Measurements from ENCODE around the gene DHRS9. TPM values are rescaled to one million over a fixed set of nuclear protein-coding genes. Genes with fewer than 3 reads are reported as not detected.
A peak's percentile ranks its signal among the peaks of the same experiment; 100 is the strongest.

DHRS9 gene
- total RNA-seq, 2 donors from 2014 or later, result 0.71 to 1.5 TPM

DNA sequence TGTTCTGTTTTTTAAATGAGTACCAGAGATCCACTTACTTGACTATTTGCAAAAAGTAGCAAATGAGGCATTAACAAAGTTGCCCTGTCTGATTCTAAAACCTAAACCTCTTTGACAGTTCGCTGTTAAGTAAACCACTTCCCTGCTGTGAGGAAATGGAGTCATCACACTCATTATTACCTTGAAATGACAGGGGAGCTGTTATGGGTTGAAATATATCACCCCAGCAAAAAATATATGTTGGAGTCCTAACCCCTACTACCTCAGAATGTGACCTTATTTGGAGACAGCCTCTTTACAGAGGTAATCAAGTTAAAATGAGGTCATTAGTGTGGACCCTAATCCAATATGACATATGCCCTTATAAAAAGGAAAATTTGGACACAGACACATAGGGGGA lies 36.1 kb downstream of the DHRS9 start:
- no peak overlapping the region for H3K27ac Mint-ChIP-seq
- no peaks in the 10 kb centered on the region for H3K36me3 Mint-ChIP-seq (ENCODE audit: low read depth)
- ATAC-seq (replicated peaks), result peak; percentile 37
- H3K4me1 Mint-ChIP-seq, result peaks cover 29% of the 10 kb centered on the region
- H3K4me3 Mint-ChIP-seq, result peak overlapping the region; percentile 20
- no peaks in the 10 kb centered on the region for H3K9me3 Mint-ChIP-seq
- peaks cover 3% of the 10 kb centered on the region for H3K27me3 Mint-ChIP-seq

DNA sequence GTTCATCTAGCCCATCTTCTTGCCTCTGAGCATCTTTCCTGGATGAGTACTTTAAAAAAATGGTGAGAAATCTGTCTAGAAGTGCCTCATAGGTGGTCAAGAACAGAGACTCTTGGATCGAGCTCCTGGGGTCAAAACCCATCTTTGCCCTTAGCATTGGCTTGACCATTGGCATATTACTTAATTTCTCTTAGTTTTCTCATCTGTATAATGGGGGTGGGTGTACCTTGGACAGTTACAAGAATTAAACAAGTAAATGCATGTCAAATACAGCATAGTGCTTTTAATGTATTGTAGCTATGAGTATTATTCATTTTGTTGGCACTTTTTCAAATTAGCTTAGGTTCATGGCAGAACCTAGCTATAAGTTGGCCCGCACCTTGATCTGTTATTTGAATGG lies 36.8 kb downstream of the DHRS9 start:
- peaks cover 3% of the 10 kb centered on the region for H3K27me3 Mint-ChIP-seq
- H3K36me3 Mint-ChIP-seq (ENCODE audit: low read depth), result no peaks in the 10 kb centered on the region
- H3K27ac Mint-ChIP-seq, result no peak overlapping the region
- H3K4me3 Mint-ChIP-seq, result peak overlapping the region; percentile 13
- peaks cover 29% of the 10 kb centered on the region for H3K4me1 Mint-ChIP-seq
- ATAC-seq (replicated peaks), result no peak
- no peaks in the 10 kb centered on the region for H3K9me3 Mint-ChIP-seq

DNA sequence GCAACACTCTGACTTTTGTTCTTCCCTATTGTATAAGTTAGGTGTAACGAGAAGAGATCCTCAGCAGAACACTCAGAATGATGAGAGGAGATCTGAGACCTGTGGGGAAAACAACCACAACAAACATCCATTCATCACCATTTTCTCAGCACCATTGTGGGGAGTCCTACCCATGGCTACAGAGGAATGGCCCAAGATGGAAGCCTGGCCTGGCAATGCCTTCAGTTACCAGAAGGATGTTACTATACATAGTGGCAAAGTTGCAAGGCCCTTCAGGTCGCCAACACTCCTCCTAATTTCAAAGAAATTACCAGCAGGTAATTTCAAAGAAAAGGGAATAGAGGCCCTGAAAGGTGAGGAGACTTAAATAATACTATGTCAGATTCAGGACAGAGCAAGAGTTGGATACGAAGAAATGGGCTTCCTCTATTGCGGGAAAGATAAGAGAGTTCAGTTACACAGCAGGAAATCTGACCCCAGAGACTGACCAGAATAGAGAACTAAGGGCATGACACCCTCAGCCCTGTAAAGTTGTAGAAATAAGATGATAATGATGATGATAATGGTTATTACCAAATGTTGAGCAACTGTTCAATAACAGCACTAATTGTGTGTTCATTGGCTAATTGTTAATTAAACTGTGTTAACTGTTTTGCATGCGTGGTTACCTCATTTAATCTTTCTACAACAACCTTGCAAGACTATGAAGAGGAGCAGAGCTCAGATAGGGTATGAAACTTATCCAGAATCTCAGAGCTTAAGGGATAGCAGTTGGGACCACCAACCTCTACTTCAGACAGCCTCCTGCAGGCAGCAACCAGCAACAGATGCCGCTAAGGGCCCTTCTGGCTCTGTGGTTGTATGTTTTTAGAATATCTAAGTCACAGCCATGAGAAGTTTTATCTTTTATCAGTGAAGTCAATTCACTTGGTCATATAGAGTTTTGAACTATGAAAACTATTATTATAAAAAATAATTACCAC lies 37.5 kb downstream of the DHRS9 start:
- no peaks in the 10 kb centered on the region for H3K9me3 Mint-ChIP-seq
- H3K27me3 Mint-ChIP-seq, result peaks cover 3% of the 10 kb centered on the region
- no peaks in the 10 kb centered on the region for H3K36me3 Mint-ChIP-seq (ENCODE audit: low read depth)
- peak overlapping the region; percentile 13 for H3K4me3 Mint-ChIP-seq
- peaks cover 29% of the 10 kb centered on the region for H3K4me1 Mint-ChIP-seq
- no peak overlapping the region for H3K27ac Mint-ChIP-seq
- no peak for ATAC-seq (replicated peaks)

DNA sequence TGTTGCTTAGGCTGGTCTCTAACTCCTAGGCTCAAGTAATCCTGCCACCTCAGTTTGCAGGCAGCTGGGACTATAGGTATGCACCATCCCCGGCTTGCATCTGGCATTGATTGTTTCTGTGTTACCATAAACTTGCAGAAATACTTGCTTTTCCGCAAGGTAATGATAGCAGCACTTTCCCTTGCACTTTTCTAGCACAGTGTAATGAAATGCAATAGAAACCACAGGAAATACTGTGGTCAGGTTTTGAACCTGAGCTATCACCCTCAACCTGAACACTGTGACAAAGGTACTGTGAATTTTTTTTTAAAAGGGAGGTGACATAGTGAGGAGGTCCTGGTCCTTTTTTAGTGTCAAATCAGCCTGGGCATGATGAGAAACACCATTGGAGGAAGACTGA lies 38.3 kb downstream of the DHRS9 start:
- no peaks in the 10 kb centered on the region for H3K36me3 Mint-ChIP-seq (ENCODE audit: low read depth)
- no peaks in the 10 kb centered on the region for H3K9me3 Mint-ChIP-seq
- H3K27me3 Mint-ChIP-seq, result peaks cover 1% of the 10 kb centered on the region
- peak overlapping the region; percentile 26 for H3K4me3 Mint-ChIP-seq
- peak; percentile 81 for ATAC-seq (replicated peaks)
- peak overlapping the region; percentile 29 for H3K27ac Mint-ChIP-seq
- H3K4me1 Mint-ChIP-seq, result peaks cover 29% of the 10 kb centered on the region

GRCh38 chr2:169108099-169108884 lies 38.9 kb downstream of the DHRS9 start:
- no peaks in the 10 kb centered on the region for H3K9me3 Mint-ChIP-seq
- H3K27me3 Mint-ChIP-seq, result no peaks in the 10 kb centered on the region
- H3K36me3 Mint-ChIP-seq (ENCODE audit: low read depth), result no peaks in the 10 kb centered on the region
- peak overlapping the region; percentile 26 for H3K4me3 Mint-ChIP-seq
- ATAC-seq (replicated peaks), result peak; percentile 47
- peaks cover 29% of the 10 kb centered on the region for H3K4me1 Mint-ChIP-seq
- peak overlapping the region; percentile 29 for H3K27ac Mint-ChIP-seq

DNA sequence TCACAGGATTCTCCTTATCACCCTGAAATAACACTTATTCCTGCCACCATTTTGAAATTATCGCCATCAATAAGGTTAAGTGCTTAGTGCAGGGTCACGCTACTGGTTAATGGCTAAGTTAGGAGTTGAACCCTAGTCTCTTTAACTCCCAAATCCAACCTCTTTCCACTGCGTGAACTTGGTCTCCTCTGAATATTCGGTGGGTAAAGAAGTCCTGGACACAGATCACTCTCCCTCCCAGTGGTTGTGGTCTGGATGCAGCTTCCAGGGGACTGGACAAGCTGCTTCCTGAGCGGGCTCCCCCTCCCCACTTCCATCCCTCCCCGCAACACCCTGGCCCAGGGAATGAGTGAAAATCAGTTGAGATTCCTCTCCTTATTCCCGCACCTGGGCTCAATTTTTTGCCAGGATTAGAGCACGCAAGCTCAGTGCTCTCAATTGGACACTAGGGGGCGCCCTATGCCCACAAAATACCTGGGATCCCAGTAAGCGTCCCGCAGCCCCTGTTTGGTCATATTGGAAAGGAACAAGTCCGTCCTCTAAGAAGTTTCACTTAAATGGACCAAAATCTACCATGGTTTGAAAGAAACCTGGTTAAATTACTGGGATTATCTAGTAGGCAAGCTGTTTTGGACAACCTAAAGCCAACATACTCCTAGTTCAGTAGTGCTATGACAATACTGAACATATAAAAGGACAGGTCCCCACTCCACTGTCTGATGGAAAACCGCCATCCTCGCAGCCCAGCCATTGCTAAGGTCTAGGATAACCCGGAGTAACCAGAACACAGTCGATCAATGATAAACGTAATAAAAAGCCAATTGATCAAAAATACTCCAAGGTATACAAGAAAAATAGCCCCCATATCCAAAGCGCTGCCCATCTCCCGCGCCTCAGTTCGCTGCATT lies 40.4 kb downstream of the DHRS9 start:
- no peaks in the 10 kb centered on the region for H3K36me3 Mint-ChIP-seq (ENCODE audit: low read depth)
- peaks cover 29% of the 10 kb centered on the region for H3K4me1 Mint-ChIP-seq
- no peak overlapping the region for H3K27ac Mint-ChIP-seq
- H3K27me3 Mint-ChIP-seq, result no peaks in the 10 kb centered on the region
- no peak overlapping the region for H3K4me3 Mint-ChIP-seq
- no peaks in the 10 kb centered on the region for H3K9me3 Mint-ChIP-seq
- peak; percentile 51 for ATAC-seq (replicated peaks)

DNA sequence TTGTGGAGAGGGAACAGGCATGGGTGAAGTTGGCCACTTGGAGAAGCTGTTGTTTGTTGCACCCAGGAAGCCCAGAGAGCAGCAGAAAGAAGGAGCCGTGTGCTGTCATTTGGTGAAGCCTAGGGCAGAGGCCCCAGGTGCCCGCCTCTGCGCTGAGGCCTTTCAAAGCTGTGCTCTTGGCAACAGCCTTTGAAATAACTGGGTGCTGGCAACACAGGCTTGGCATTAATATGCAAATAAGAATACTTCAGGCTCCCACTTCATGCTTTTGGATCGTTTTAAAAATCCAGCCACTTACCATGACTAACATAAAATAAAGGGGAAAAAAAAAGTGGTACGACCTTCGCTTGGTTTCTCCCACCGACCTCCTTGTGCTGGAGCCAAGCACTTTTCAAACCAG lies 41.1 kb downstream of the DHRS9 start:
- H3K4me3 Mint-ChIP-seq, result no peak overlapping the region
- peaks cover 26% of the 10 kb centered on the region for H3K4me1 Mint-ChIP-seq
- H3K27me3 Mint-ChIP-seq, result no peaks in the 10 kb centered on the region
- no peaks in the 10 kb centered on the region for H3K36me3 Mint-ChIP-seq (ENCODE audit: low read depth)
- no peak overlapping the region for H3K27ac Mint-ChIP-seq
- no peaks in the 10 kb centered on the region for H3K9me3 Mint-ChIP-seq
- ATAC-seq (replicated peaks), result no peak

DNA sequence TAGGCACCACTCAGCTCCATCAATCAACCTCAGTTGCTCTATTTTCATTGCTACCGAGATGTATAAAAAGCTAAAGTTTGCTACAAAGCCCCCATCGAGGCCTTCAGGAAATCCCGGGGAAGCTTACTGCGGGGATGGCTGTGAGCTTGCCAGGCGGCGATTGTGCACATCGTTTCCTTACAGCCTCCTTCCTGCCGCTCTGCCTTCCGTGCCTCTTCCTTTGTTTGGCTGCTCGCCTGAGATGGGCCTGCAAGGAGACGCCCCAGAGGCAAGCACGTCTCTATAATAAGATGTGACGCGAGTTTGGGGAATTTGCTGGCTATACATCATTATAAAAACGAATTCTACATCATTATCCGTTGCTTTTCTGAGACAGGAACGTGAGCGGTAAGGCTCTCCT lies 41.6 kb downstream of the DHRS9 start:
- ATAC-seq (replicated peaks), result no peak
- H3K9me3 Mint-ChIP-seq, result no peaks in the 10 kb centered on the region
- no peaks in the 10 kb centered on the region for H3K27me3 Mint-ChIP-seq
- no peaks in the 10 kb centered on the region for H3K36me3 Mint-ChIP-seq (ENCODE audit: low read depth)
- H3K27ac Mint-ChIP-seq, result no peak overlapping the region
- no peak overlapping the region for H3K4me3 Mint-ChIP-seq
- peaks cover 21% of the 10 kb centered on the region for H3K4me1 Mint-ChIP-seq

DNA sequence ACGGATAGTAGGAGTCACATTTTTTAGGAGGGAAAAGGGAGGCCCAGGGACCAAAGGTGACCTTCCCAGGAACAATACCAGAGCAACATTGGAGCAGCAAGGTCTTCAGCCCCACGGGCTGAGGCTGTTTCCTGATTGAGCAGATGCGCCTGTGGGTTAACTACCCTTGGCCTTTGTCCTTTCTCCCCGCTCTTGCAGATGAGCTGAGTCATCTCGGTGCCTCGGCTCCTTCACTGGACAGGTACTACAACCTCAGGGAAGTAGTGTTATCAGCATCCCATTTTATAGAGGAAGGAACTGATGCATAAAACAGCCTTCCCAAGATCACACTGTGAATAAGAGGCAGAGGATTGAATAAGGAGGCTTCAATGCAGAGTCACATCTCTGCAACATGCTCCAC lies 43.5 kb downstream of the DHRS9 start:
- Mint-ChIP-seq H3K9me3 (no peaks in the 10 kb centered on the region), H3K36me3 (ENCODE audit: low read depth) (no peaks in the 10 kb centered on the region), H3K27ac (no peak overlapping the region), H3K27me3 (peaks cover 7% of the 10 kb centered on the region), H3K4me3 (no peak overlapping the region), H3K4me1 (peaks cover 8% of the 10 kb centered on the region)
- ATAC-seq (replicated peaks), result no peak

DNA sequence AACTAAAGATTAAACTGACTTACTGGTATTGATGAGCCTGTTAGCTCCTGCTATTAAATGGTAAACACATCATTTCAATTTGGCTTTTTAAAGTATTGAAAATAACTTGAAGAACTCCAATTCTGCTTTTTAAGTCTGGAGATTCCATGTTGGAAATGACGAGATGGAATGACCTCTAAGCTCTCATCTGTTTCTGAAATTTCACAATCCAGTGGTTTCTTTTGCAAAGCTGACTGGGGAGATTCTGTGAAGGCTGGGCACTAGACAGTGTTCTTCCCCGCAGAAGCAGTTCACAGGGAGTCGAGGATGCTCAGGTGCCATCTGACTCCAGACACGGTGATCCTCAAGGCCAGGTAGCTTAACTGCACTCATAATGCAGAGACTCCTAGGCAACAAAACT lies 44.7 kb downstream of the DHRS9 start:
- Mint-ChIP-seq H3K4me1 (no peaks in the 10 kb centered on the region), H3K9me3 (no peaks in the 10 kb centered on the region), H3K4me3 (no peak overlapping the region), H3K27ac (no peak overlapping the region), H3K36me3 (ENCODE audit: low read depth) (no peaks in the 10 kb centered on the region), H3K27me3 (peaks cover 7% of the 10 kb centered on the region)
- ATAC-seq (replicated peaks), result no peak

GRCh38 chr2:169116327-169116726 lies 47.0 kb downstream of the DHRS9 start:
- no peaks in the 10 kb centered on the region for H3K9me3 Mint-ChIP-seq

DNA sequence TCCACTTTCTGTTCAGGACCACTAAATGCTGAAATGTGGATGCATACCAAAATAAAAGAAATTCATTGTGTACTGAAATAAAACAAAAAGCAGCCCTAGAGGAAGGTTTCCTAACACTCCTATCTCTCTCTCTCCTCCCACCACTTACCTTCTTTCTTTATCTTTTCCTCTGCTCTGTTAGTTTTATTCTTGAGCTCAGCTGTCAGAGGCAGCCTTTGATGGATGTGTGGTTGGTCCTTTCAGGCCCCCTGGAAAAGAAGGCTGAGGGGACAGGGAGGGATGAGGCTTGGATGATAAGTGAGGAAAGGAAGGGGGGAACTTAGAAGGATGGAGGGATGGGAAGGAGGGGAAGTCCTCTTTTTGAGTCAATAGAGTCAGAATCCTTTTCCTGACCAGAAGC lies 47.6 kb downstream of the DHRS9 start:
- peaks cover 15% of the 10 kb centered on the region for H3K27me3 Mint-ChIP-seq
- no peaks in the 10 kb centered on the region for H3K4me1 Mint-ChIP-seq
- no peak overlapping the region for H3K27ac Mint-ChIP-seq
- H3K9me3 Mint-ChIP-seq, result no peaks in the 10 kb centered on the region
- H3K4me3 Mint-ChIP-seq, result no peak overlapping the region
- H3K36me3 Mint-ChIP-seq (ENCODE audit: low read depth), result no peaks in the 10 kb centered on the region
- ATAC-seq (replicated peaks), result no peak

More at GRCh38 chr2:169116327-169116726, 47.0 kb downstream of the DHRS9 start:
- H3K27ac Mint-ChIP-seq, result no peak overlapping the region
- H3K36me3 Mint-ChIP-seq (ENCODE audit: low read depth), result no peaks in the 10 kb centered on the region
- H3K27me3 Mint-ChIP-seq, result peaks cover 15% of the 10 kb centered on the region
- no peaks in the 10 kb centered on the region for H3K4me1 Mint-ChIP-seq
- ATAC-seq (replicated peaks), result no peak
- H3K4me3 Mint-ChIP-seq, result no peak overlapping the region

DNA sequence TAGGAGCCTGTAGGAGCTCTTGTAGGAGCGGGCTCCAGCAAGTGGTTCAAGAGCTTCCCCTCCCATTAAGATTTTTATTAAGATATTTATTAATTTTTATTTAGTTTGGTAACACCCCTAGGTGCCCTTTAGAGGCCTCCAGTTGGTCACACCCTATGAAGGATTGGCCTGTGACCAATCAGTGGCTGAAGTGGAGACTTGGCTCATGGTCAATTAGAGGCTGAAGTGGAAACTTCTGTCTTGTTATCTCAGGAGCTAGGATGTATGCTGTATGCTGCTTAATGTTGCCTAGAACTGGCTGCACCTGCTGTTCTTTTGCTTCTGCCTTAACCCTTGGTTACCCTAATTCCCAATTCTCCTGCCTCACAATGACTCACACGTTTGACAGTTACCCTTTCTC lies 48.7 kb downstream of the DHRS9 start:
- Mint-ChIP-seq H3K4me1 (no peaks in the 10 kb centered on the region), H3K4me3 (no peak overlapping the region), H3K9me3 (no peaks in the 10 kb centered on the region), H3K36me3 (ENCODE audit: low read depth) (no peaks in the 10 kb centered on the region), H3K27ac (no peak overlapping the region), H3K27me3 (peaks cover 20% of the 10 kb centered on the region)
- no peak for ATAC-seq (replicated peaks)

DNA sequence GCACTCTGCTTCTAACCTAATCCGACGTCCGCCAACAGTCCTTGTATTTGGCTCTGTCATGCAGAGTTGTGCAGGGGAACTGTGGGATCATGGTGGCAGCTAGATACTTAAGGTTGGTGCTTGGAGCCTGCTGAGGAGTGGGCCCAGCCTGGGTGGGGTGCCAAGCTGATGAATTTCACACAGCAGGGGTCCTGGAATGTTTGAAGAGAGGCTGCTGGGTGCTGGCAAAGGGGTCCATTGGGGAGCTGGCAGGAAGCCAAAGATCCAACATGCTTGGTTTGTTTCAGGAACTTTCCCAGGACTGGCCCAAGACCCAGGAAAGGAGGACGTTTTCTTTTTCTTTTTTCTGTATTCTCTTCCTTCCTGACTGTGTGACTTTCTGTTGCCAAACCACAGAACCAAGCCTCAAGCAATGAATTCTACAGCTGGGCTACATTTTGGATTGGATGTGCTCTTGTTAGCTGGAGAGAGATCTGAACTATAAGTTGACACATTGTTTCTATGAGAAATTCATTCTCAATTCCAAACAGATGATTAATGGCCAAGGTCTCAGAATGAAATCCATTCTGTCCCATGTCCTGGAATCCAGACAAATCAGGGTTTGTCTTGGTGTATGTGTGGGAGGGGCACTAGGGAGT lies 49.9 kb downstream of the DHRS9 start:
- Mint-ChIP-seq H3K27me3 (peaks cover 22% of the 10 kb centered on the region), H3K4me1 (no peaks in the 10 kb centered on the region)

More for the DNA sequence above, 49.9 kb downstream of the DHRS9 start:
- no peaks in the 10 kb centered on the region for H3K9me3 Mint-ChIP-seq
- no peak overlapping the region for H3K4me3 Mint-ChIP-seq
- no peak overlapping the region for H3K27ac Mint-ChIP-seq
- no peaks in the 10 kb centered on the region for H3K36me3 Mint-ChIP-seq (ENCODE audit: low read depth)
- no peak for ATAC-seq (replicated peaks)

Data from activated T-helper 17 cell treated with anti-CD3 and anti-CD28 coated beads, Interleukin-2, amount 50 U/mL, for 72 hours (primary cell).